CD4-positive, alpha-beta T cell treated with Interleukin-6 at 100 ng/mL for 8 hours (primary cell): ENCODE measurements around the gene ATG2B.

Experiments used
- DNase-seq: peaks from one replicate; pipeline ENCODE4 v3.0.0-alpha.2; 2020; ENCODE audit warnings: mixed read lengths, low spot score

Gene ATG2B

GRCh38 chr14:96362965-96363750 lies at the start of gene ATG2B, which contains the start of gene GSKIP:
Gene ATG2B, minus strand, starts transcription at chr14:96363341. Its CDS starts 365 bp downstream, at chr14:96362976.
Gene GSKIP, plus strand, starts transcription at chr14:96363526. Its CDS starts 18,722 bp downstream, at chr14:96382248.
- peak; percentile 96 for DNase-seq

- DNase-seq = no peak
Observed at GRCh38 chr14:96410119-96410518, 47.0 kb upstream of the ATG2B start.

GRCh38 chr14:96409701-96410100 lies 46.6 kb upstream of the ATG2B start:
- no peak for DNase-seq

GRCh38 chr14:96408608-96409007 lies 45.5 kb upstream of the ATG2B start:
- no peak for DNase-seq

GRCh38 chr14:96407935-96408570 lies 44.9 kb upstream of the ATG2B start:
- no peak for DNase-seq

DNA sequence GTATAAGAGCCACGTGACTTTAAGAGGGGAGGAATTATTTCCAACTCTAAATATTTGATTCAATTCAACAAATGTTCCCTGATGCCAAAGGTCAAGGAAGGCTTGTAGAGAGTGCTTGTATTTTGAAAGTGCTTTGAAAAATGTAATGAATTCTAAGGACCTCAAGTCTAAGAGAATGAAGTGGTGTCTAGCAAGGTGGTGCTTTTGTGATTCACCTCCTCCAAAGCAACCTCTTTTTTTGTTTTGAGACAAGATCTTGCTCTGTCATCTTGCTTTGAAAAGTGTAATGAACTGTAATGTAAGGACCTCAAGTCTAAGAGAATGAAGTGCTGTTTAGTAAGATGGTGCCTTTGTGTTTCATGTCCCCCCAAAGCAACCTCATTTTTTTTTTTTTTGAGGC lies 42.5 kb upstream of the ATG2B start:
- DNase-seq = no peak

DNA sequence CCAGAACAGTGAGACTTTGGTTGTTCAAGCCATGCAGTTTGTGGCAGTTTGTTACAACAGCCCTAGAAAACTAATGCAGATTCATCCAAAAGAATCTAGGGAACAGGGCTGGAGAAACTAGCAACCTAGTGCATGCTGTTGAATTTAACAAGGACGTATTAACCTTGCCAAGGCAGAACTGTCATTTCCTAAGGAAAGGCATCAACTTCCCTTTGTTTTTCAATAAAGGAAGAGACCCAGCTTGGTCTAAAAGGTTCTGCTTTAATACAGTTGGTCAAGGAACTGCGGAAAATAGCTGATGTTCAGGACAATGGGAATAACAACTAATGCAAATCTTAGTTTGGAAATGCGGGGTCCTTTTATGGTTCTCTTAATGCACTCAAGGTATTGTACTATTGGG lies 40.3 kb upstream of the ATG2B start:
- DNase-seq = no peak

DNA sequence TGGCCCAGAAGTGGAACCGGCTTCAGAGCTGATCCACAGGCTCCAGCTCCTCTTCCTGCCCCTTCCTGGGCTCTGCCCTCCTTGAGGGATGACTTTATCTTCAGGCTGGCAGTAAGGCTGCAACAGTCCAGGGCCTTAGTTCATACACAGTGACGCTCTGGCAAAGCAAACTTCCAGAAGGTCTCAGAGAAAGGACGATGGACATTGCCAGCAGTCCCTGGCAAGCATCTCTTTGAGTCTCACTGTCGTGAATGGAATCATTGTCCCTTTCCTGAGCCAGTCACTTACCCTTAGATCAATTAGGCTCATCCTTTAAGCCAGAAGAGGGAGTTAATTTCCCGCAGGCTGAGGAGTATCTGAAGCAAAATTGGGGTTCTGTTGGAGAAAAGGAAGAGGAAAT lies 37.4 kb upstream of the ATG2B start:
- DNase-seq = no peak

- no peak for DNase-seq
Observed at GRCh38 chr14:96399405-96399804, 36.3 kb upstream of the ATG2B start.

DNA sequence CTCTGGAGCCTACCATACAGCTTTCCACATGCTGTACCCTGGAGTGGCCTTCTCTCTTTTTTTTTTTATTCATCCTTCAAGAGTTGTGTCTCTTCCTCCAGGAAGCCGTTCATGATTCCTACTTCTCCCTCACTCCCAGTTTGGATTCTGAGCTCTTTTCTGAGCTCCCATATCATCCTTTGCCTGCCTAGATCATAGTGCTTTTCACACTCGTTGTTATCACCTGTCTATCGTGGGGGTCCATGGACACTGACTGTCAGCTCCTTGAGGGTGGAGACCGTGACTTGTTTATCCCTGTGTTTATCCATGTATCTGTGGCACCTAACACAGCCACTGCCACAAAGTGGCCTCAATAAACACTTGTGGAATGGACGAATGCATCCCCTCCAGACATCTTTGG lies 35.8 kb upstream of the ATG2B start:
- no peak for DNase-seq

- no peak for DNase-seq
Observed at GRCh38 chr14:96398432-96398831, 35.3 kb upstream of the ATG2B start.

DNA sequence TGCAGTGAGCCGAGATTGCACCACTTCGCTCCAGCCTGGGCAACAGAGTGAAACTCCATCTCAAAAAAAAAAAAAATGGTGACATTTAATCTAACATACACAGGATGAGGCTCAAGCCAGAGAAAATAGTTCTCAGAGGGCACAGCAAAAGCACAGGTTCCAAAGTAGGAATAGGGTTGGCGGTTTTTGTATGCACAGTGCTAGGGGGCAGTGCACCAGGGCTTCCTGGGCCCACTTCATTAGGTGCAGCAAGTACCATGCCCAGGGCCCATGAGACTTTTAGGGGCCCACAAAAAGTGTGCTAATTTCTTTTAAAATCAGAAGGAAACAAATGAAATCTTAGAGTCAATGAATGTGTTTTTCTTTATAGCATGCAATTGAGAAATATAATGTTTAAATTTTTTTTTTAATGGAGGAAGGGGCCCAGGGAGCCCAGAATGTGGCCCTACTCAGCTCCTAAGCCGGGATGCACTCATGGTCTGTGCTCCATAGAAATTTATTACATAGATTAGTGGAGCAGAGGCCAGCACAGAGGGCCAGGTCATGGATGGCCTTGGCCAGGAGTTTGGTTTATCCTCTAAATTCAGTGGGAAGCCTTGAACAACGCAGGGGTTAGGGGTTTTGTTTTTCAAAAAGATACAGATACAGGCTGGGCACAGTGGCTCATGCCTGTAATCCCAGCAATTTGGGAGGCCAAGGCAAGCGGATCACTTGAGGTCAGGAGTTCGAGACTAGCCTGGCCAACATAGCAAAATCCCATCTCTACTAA lies 31.1 kb upstream of the ATG2B start:
- no peak for DNase-seq

GRCh38 chr14:96393071-96393691 lies 30.0 kb upstream of the ATG2B start:
- no peak for DNase-seq

DNA sequence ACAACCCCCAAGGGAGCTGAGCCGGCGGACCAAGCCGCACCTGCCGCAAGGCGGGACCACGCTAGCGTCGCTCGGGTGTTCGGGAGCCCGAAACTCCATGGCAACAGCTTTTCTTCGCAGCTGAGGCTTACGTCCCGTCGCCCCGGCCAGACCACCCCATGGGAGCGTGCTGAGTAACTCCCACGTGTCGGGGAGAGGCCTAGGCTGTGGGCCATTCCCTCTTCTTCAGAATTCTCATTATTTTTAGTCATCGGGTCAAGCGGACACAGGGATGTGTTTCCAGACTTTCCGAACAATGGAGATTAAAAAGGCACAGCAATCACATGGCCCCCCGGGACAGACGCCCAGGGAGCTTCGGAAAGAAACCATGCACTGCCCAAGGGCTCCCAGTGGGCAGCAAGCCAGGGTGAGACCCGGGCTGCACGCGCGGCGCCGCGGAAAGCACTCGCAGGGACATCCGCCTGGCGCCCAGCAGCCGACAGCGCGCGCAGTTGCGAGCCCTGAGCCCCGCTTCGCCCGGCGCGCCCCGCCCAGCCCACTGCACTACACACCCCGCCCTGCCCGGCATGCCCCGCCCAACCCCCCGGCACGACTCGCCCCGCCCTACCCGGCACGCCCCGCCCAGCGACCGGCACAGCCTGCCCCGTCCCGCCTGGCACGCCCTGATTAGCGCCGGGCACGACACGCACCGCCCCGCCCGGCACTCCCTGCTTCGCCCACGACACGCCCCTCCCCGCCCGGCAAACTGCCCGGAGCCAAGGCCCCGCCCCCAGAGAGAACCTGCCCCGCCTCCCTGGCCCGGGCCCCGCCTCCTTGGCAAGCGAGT lies 28.4 kb upstream of the ATG2B start:
- DNase-seq = peak; percentile 99

GRCh38 chr14:96390965-96391292 lies 27.8 kb upstream of the ATG2B start:
- DNase-seq = no peak

DNA sequence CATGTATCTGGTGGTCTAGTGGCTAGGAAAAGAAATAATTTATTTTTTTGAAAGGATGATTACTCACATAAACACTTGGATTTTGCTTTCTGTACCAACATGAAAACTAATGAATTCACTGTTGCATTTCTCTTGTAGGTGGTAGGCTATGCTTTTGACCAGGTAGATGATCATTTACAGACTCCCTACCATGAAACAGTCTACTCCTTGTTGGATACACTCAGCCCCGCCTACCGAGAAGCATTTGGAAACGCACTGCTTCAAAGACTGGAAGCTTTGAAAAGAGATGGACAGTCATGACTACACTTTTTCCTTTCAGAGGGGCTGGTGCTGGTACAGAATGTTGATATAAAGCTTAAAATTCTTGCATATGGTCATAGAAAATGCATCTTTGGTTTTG lies 22.2 kb upstream of the ATG2B start:
- no peak for DNase-seq

DNA sequence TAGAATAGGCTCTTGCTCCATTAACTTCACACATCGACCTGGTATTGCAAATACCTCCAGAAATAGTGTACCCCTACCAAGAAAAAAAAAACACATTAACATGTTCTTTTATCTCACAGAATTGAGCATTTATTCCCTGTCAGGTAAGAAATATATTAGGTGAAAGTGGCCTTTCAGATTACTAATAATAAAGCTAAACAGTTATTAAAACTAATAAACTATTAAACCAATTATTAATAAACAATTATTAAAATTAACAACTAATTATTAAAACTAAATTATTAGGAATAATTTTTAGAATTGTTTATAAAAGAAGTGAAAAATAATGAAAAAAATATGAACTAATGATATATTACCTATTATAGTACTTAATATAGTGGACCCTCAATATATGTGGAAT lies 21.6 kb upstream of the ATG2B start:
- DNase-seq = no peak

DNA sequence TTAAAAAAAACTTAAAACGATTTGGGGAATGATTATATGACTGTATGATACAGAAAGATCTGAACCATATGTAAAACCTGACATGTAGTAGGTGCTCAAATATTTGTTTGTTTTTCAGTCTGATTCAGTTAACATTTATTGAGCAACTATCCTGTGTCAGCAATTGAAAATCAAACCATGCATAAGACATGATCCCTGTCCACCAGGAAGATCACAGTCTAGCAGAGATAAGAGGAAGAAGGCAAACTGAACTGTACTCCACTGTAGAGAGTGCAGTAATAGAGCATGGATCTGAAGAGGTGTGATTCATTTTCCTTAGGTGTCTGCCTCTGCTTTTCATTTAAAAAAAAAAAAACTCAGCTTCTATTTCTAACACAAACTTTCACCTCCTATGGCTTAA lies 20.9 kb upstream of the ATG2B start:
- no peak for DNase-seq

DNA sequence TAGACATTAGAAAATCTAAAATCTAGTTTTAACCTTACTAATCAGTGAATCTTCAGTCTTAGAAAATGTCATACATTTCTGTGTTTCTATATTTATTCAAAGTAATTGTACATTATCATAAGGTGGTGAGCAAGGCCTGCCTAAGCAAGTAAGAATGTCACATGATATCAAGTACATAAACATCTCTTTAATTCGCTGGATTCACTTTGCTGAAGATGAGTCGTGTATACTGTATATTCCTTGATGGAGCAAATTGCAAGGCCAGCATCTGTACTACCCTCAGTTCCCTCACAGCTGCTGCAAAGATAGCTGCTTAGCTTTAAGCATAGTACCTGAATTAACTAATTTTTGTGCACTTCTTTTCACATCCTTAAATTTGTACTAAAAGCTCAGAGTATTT lies 20.3 kb upstream of the ATG2B start:
- no peak for DNase-seq

GRCh38 chr14:96380735-96381134 lies 17.6 kb upstream of the ATG2B start:
- no peak for DNase-seq

- no peak for DNase-seq
Observed at GRCh38 chr14:96376093-96376492, 13.0 kb upstream of the ATG2B start.

DNA sequence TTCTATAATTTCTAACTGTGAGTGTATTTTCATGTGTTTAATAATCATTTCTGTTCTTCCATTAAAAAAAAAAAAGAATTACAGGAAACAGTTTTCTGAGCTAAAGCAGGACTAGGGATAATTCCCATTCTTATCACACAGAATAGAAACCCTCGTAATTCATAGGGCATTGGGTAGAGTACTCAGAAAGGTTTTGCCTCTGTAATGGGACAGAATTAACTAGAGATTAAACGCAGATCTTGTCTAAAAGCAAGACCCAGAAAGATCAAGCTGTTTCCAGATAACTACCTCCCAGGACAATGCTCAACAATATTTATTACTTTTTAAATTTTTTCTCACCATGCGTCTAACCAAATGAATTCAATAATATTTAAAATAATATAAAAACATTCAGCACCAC lies 10.4 kb upstream of the ATG2B start:
- DNase-seq = no peak
